Endothelial cell of umbilical vein (primary cell): ENCODE data around the gene CRTC1.

Experiments used
- FOS ChIP-seq: IDR thresholded peaks from 2 replicates; pipeline ENCODE4 v1.6.1; 2011; ENCODE audit warnings: mild to moderate bottlenecking, low read length, moderate library complexity, borderline replicate concordance; ENCODE audit not compliant: insufficient read depth
- JUN ChIP-seq: IDR thresholded peaks from 2 replicates; pipeline ENCODE4 v1.6.1; 2011; ENCODE audit warnings: borderline replicate concordance, low read depth; ENCODE audit not compliant: insufficient read length, insufficient read depth
- POLR2A ChIP-seq: IDR thresholded peaks from 2 replicates; pipeline ENCODE4 v1.6.1; 2012; ENCODE audit warnings: low read depth, mild to moderate bottlenecking, control low read depth, low read length
- POLR2AphosphoS5 ChIP-seq: IDR thresholded peaks from 2 replicates; pipeline ENCODE4 v1.6.1; 2012; ENCODE audit warnings: low read depth, mild to moderate bottlenecking, control low read depth, low read length, moderate library complexity; ENCODE audit not compliant: insufficient read depth
- TF ChIP-seq, protein P1 (sequence below), 2 donors: IDR thresholded peaks; 1 replicate in 1 of 2; 2 replicates in 1 of 2; pipeline ENCODE4 v1.5.1; 2011; ENCODE audit warnings: low read length in 2 of 2, mild to moderate bottlenecking in 2 of 2, moderate library complexity in 2 of 2, control low read depth in 1 of 2, inconsistent platforms in 1 of 2, low read depth in 1 of 2; ENCODE audit not compliant: insufficient read depth in 1 of 2; ENCODE audit errors: extremely low read depth in 1 of 2
- TF ChIP-seq, protein P2 (sequence below): IDR thresholded peaks from 2 replicates; pipeline ENCODE4 v1.6.1; 2011; ENCODE audit not compliant: insufficient read depth, insufficient read length

DNA sequence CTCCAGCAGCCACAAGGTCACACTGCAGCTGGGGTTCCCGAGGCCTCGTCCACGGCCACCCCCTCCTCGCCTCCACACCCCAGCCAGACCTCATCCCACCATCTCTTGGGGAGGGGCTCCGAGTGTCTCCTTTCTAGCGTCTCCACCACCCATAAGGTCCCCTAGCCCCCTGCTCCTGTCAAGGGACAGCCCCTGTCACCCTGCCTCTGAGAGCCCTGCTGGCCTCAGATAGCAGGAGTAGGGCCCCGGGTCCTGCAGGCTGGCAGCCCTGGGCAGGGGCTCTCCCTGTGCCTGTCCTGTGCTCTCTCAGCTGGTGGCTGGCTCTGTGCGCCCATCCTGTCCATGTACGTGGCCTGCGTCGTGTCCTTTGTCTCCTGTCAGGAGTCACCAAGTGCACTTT lies 90.6 kb downstream of the CRTC1 start:
- TF ChIP-seq POLR2A (no peak), POLR2AphosphoS5 (no peak), FOS (no peak), JUN (no peak)
- TF ChIP-seq, protein P1, sequence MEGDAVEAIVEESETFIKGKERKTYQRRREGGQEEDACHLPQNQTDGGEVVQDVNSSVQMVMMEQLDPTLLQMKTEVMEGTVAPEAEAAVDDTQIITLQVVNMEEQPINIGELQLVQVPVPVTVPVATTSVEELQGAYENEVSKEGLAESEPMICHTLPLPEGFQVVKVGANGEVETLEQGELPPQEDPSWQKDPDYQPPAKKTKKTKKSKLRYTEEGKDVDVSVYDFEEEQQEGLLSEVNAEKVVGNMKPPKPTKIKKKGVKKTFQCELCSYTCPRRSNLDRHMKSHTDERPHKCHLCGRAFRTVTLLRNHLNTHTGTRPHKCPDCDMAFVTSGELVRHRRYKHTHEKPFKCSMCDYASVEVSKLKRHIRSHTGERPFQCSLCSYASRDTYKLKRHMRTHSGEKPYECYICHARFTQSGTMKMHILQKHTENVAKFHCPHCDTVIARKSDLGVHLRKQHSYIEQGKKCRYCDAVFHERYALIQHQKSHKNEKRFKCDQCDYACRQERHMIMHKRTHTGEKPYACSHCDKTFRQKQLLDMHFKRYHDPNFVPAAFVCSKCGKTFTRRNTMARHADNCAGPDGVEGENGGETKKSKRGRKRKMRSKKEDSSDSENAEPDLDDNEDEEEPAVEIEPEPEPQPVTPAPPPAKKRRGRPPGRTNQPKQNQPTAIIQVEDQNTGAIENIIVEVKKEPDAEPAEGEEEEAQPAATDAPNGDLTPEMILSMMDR (IDR thresholded peaks at IDR 0.05; ENCODE audit: extremely low read depth in 1 of 2, insufficient read depth in 1 of 2, low read depth in 1 of 2, low read length in 2 of 2): no peak
- TF ChIP-seq, protein P2, sequence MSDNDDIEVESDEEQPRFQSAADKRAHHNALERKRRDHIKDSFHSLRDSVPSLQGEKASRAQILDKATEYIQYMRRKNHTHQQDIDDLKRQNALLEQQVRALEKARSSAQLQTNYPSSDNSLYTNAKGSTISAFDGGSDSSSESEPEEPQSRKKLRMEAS: no peak
